Neural progenitor cell (in vitro differentiated cells): ENCODE results near the gene RNF40. TPM values are rescaled to one million over a fixed set of nuclear protein-coding genes. Genes with fewer than 3 reads are reported as not detected.
"Not testable (repeated sequence)": the region's sequence is repeated elsewhere in the genome, so short reads cannot be mapped to it uniquely, and the experiment has no call there.

Experiments used
- DNase-seq: peaks from one replicate; pipeline ENCODE4 v3.0.0-alpha.2; 2016; ENCODE audit warnings: low spot score
- H2AFZ ChIP-seq: fragments of 200-600 bp; sonication (generic); replicated peaks from 2 replicates; pipeline ENCODE4 v1.6.1; 2016; ENCODE audit warnings: antibody characterized with exemption
- H3F3A ChIP-seq: fragments of 200-600 bp; sonication (generic); 2 replicates; pipeline ENCODE4 v1.6.1; 2016; ENCODE audit warnings: antibody characterized with exemption, low read depth
- H3K27ac ChIP-seq: fragments of 200-600 bp; sonication (generic); 2 replicates; pipeline ENCODE4 v1.5.1; 2016; ENCODE audit warnings: mild to moderate bottlenecking
- H3K27me3 ChIP-seq: fragments of 200-600 bp; sonication (generic); 2 replicates; pipeline ENCODE4 v1.6.1; 2016; ENCODE audit warnings: mild to moderate bottlenecking, moderate library complexity
- H3K36me3 ChIP-seq: fragments of 200-600 bp; sonication (generic); 2 replicates; pipeline ENCODE4 v1.5.1; 2016
- H3K4me1 ChIP-seq: fragments of 200-600 bp; sonication (generic); 2 replicates; pipeline ENCODE4 v1.6.1; 2016; ENCODE audit warnings: mixed run types
- H3K4me2 ChIP-seq: fragments of 200-600 bp; sonication (generic); 2 replicates; pipeline ENCODE4 v1.6.1; 2016
- H3K4me3 ChIP-seq: fragments of 200-600 bp; sonication (generic); 2 replicates; pipeline ENCODE4 v1.5.1; 2016
- H3K79me2 ChIP-seq: fragments of 200-600 bp; sonication (generic); 2 replicates; pipeline ENCODE4 v1.6.1; 2016; ENCODE audit warnings: low read depth
- H3K9ac ChIP-seq: fragments of 200-600 bp; sonication (generic); 2 replicates; pipeline ENCODE4 v1.6.1; 2016
- H3K9me3 ChIP-seq: fragments of 200-600 bp; sonication (generic); 2 replicates; pipeline ENCODE4 v1.5.1; 2016; ENCODE audit warnings: low read depth
- H4K20me1 ChIP-seq: fragments of 200-600 bp; sonication (generic); 2 replicates; pipeline ENCODE4 v1.6.1; 2016; ENCODE audit warnings: low read depth
- H3K27ac Mint-ChIP-seq: 3 replicates; pipeline ENCODE4 v1.8.0; 2021; ENCODE audit warnings: mixed read lengths
- H3K27me3 Mint-ChIP-seq: 2 replicates; pipeline ENCODE4 v1.8.0; 2022; ENCODE audit warnings: low read depth, mild to moderate bottlenecking, inconsistent platforms, moderate library complexity, mixed read lengths; ENCODE audit not compliant: insufficient read depth
- H3K36me3 Mint-ChIP-seq: 3 replicates; pipeline ENCODE4 v1.8.0; 2021; ENCODE audit warnings: mixed read lengths
- H3K4me1 Mint-ChIP-seq: 3 replicates; pipeline ENCODE4 v1.8.0; 2021; ENCODE audit warnings: mixed read lengths
- H3K4me3 Mint-ChIP-seq: 3 replicates; pipeline ENCODE4 v1.8.0; 2021; ENCODE audit warnings: mild to moderate bottlenecking, moderate library complexity, mixed read lengths
- H3K9me3 Mint-ChIP-seq: 3 replicates; pipeline ENCODE4 v1.8.0; 2020; ENCODE audit warnings: mixed read lengths
- EZH2 ChIP-seq: fragments of 200-600 bp; sonication (generic); IDR thresholded peaks from 2 replicates; pipeline ENCODE4 v1.6.1; 2017; ENCODE audit warnings: antibody characterized with exemption, mild to moderate bottlenecking, moderate library complexity
- EZH2phosphoT487 ChIP-seq: fragments of 200-600 bp; sonication (generic); IDR thresholded peaks from 2 replicates; pipeline ENCODE4 v1.6.1; 2017; ENCODE audit warnings: antibody characterized with exemption
- total RNA-seq: library from RNA; depleted of rRNA; stranded (reverse); fragments of >200 nt; gene quantifications from 2 replicates; pipeline ENCODE4 v1.2.3, GENCODE V29; 2015; ENCODE audit warnings: low replicate concordance
- TF ChIP-seq, protein P1 (sequence below): fragments of 200-600 bp; sonication (generic); IDR thresholded peaks from 2 replicates; pipeline ENCODE4 v1.5.1; 2017; ENCODE audit warnings: antibody characterized with exemption, mild to moderate bottlenecking

RNF40 gene
- total RNA-seq, 1 donor from 2014 or later: 45.6 TPM

GRCh38 chr16:30805056-30805369 is 42.9 kb downstream of the RNF40 start:
- H3K27me3 ChIP-seq: peaks cover 44% of the 10 kb centered on the region

GRCh38 chr16:30805370-30806169 is 43.4 kb downstream of the RNF40 start:
- Histone ChIP-seq H3K4me1 (peaks cover 13% of the 10 kb centered on the region), H3K79me2 (no peaks in the 10 kb centered on the region), H3K27ac (peak overlapping the region; percentile 67), H3F3A (peaks cover 23% of the 10 kb centered on the region), H3K9me3 (no peaks in the 10 kb centered on the region), H4K20me1 (no peaks in the 10 kb centered on the region), H3K27me3 (peaks cover 43% of the 10 kb centered on the region), H3K36me3 (no peaks in the 10 kb centered on the region), H2AFZ (peak overlapping the region; percentile 91), H3K4me3 (peak overlapping the region; percentile 93), H3K4me2 (peak overlapping the region; percentile 81), H3K9ac (peak overlapping the region; percentile 80)
- Mint-ChIP-seq H3K9me3 (no peaks in the 10 kb centered on the region), H3K4me3 (peak overlapping the region; percentile 90), H3K27me3 (peaks cover 5% of the 10 kb centered on the region), H3K4me1 (peaks cover 18% of the 10 kb centered on the region), H3K27ac (peak overlapping the region; percentile 93), H3K36me3 (no peaks in the 10 kb centered on the region)
- TF ChIP-seq EZH2: no peak
- no peak for TF ChIP-seq EZH2phosphoT487
- TF ChIP-seq, protein P1, sequence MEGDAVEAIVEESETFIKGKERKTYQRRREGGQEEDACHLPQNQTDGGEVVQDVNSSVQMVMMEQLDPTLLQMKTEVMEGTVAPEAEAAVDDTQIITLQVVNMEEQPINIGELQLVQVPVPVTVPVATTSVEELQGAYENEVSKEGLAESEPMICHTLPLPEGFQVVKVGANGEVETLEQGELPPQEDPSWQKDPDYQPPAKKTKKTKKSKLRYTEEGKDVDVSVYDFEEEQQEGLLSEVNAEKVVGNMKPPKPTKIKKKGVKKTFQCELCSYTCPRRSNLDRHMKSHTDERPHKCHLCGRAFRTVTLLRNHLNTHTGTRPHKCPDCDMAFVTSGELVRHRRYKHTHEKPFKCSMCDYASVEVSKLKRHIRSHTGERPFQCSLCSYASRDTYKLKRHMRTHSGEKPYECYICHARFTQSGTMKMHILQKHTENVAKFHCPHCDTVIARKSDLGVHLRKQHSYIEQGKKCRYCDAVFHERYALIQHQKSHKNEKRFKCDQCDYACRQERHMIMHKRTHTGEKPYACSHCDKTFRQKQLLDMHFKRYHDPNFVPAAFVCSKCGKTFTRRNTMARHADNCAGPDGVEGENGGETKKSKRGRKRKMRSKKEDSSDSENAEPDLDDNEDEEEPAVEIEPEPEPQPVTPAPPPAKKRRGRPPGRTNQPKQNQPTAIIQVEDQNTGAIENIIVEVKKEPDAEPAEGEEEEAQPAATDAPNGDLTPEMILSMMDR: no peak
- DNase-seq: peak; percentile 90

More at GRCh38 chr16:30805056-30805369, 42.9 kb downstream of the RNF40 start:
- TF ChIP-seq EZH2phosphoT487: no peak
- TF ChIP-seq EZH2: no peak
- TF ChIP-seq, protein P1: no peak
- H3K79me2 ChIP-seq: no peaks in the 10 kb centered on the region
- Mint-ChIP-seq H3K4me3 (peak overlapping the region; percentile 90), H3K27me3 (peaks cover 5% of the 10 kb centered on the region), H3K27ac (peak overlapping the region; percentile 93), H3K36me3 (no peaks in the 10 kb centered on the region), H3K4me1 (peaks cover 18% of the 10 kb centered on the region), H3K9me3 (no peaks in the 10 kb centered on the region)
- DNase-seq: no peak
- H4K20me1 ChIP-seq: no peaks in the 10 kb centered on the region
- H3K9ac ChIP-seq: no peak overlapping the region
- peak overlapping the region; percentile 81 for H3K4me2 ChIP-seq
- peak overlapping the region; percentile 91 for H2AFZ ChIP-seq
- H3K4me1 ChIP-seq: peaks cover 13% of the 10 kb centered on the region
- no peaks in the 10 kb centered on the region for H3K9me3 ChIP-seq
- no peak overlapping the region for H3K27ac ChIP-seq
- H3K4me3 ChIP-seq: peak overlapping the region; percentile 93
- no peaks in the 10 kb centered on the region for H3K36me3 ChIP-seq
- peaks cover 23% of the 10 kb centered on the region for H3F3A ChIP-seq

DNA sequence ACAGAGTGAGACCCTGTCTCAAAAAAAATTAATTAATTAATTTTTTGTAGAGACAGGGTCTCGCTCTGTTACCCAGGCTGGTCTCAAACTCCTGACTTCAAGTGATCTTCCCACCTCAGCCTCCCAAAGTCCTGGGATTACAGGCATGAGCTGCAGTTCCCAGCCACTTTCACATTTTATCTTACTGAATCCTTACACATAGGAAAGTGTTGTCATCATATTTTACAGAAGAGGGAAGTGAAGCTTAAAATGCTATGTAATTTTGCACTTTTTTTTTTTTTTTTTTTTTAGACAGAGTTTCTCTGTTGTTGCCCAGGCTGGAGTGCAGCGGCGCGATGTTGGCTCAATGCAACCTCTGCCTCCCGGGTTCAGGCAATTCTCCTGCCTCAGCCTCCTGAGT is 46.0 kb downstream of the RNF40 start:
- no peaks in the 10 kb centered on the region for H3K9me3 Mint-ChIP-seq
- Histone ChIP-seq H4K20me1 (no peaks in the 10 kb centered on the region), H3K9ac (no peak overlapping the region), H3K4me3 (no peak overlapping the region), H3K36me3 (no peaks in the 10 kb centered on the region), H3K4me2 (no peak overlapping the region), H3K4me1 (peaks cover 13% of the 10 kb centered on the region), H2AFZ (no peak overlapping the region), H3K79me2 (no peaks in the 10 kb centered on the region), H3K9me3 (no peaks in the 10 kb centered on the region), H3K27me3 (peaks cover 52% of the 10 kb centered on the region), H3K27ac (no peak overlapping the region), H3F3A (peaks cover 22% of the 10 kb centered on the region)
- peak overlapping the region; percentile 64 for H3K4me3 Mint-ChIP-seq
- H3K36me3 Mint-ChIP-seq: no peaks in the 10 kb centered on the region
- no peak overlapping the region for H3K27ac Mint-ChIP-seq
- DNase-seq: no peak
- H3K27me3 Mint-ChIP-seq: no peaks in the 10 kb centered on the region
- TF ChIP-seq, protein P1: no peak
- TF ChIP-seq EZH2 (no peak), EZH2phosphoT487 (no peak)
- H3K4me1 Mint-ChIP-seq: peaks cover 21% of the 10 kb centered on the region

DNA sequence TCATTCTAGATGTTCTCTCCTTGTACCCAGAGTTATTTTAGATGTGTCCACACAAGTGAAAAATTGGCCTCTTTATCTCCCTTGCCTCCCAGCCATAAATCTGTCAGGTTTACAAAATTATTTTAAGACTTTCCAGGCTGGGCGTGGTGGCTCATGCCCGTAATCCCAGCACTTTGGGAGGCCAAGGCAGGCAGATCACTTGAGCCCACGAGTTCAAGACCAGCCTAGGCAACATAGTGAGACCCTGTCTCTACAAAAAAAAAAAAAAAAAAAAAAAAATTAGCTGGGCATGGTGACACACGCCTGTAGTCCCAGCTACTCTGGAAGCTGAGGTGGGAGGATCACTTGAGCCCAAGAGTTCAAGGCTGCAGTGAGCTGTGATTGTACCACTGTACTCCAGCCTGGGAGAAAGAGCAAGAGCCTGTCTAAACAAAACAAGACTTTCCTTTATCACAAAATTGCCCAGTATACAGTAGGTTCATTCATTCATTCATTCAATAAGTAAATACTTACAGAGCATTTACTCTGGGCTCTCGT is 46.8 kb downstream of the RNF40 start:
- H3K4me3 ChIP-seq, H4K20me1 ChIP-seq, H3K9me3 Mint-ChIP-seq, H3K4me3 Mint-ChIP-seq, H2AFZ ChIP-seq, H3K79me2 ChIP-seq, H3K9ac ChIP-seq, H3K36me3 ChIP-seq, H3K4me2 ChIP-seq, H3K27ac ChIP-seq, H3K27me3 Mint-ChIP-seq, H3K9me3 ChIP-seq, H3K36me3 Mint-ChIP-seq, DNase-seq: not testable (repeated sequence)
- Histone ChIP-seq H3F3A (peaks cover 23% of the 10 kb centered on the region), H3K27me3 (peaks cover 54% of the 10 kb centered on the region), H3K4me1 (peaks cover 13% of the 10 kb centered on the region)
- H3K27ac Mint-ChIP-seq: peak overlapping the region; percentile 42
- H3K4me1 Mint-ChIP-seq: peaks cover 24% of the 10 kb centered on the region

- H3K27ac ChIP-seq, H3K9ac ChIP-seq, H3K36me3 ChIP-seq, H2AFZ ChIP-seq, H3K27me3 Mint-ChIP-seq, H3K79me2 ChIP-seq, H3K9me3 ChIP-seq, H3K4me3 Mint-ChIP-seq, H3K4me2 ChIP-seq, H3K9me3 Mint-ChIP-seq, DNase-seq, H4K20me1 ChIP-seq, H3K27ac Mint-ChIP-seq, H3K36me3 Mint-ChIP-seq, H3K4me3 ChIP-seq: not testable (repeated sequence)
- H3K4me1 ChIP-seq: peaks cover 13% of the 10 kb centered on the region
- H3K4me1 Mint-ChIP-seq: peaks cover 27% of the 10 kb centered on the region
- H3F3A ChIP-seq: peaks cover 25% of the 10 kb centered on the region
- peaks cover 54% of the 10 kb centered on the region for H3K27me3 ChIP-seq
Measured at GRCh38 chr16:30809675-30810074, 47.6 kb downstream of the RNF40 start.
